ENCODE data around the gene KMT2C. TPM values are rescaled to one million over a fixed set of nuclear protein-coding genes. Genes with fewer than 3 reads are reported as not detected.
A peak's percentile ranks its signal among the peaks of the same experiment; 100 is the strongest.

Gene KMT2C
- total and polyA plus RNA-seq, 10 donors, result 5.3 to 147 (median 107) TPM

GRCh38 chr7:152148706-152149105, 287.1 kb downstream of the KMT2C start:
- intact Hi-C loops (cut with DNase I; ENCODE audit: low total_unique reads), result no loop called here
- TF ChIP-seq POLR2AphosphoS5 (IDR thresholded peaks at IDR 0.05) (no peak), CTCF (IDR thresholded peaks at IDR 0.05 in 8 of 11, conservative IDR thresholded peaks at IDR 0.05 in 3 of 11) (no peak), POLR2A (IDR thresholded peaks at IDR 0.05) (no peak)
- 90 to 95% (median 93%) methylated on average over 5 of the region's 5 CpGs for WGBS, 5 donors
- Histone ChIP-seq H3K27me3 (replicated peaks in 1 of 7) (no peaks in the 10 kb centered on the region), H3K36me3 (peaks cover 0 to 100% (median 96%) of the 10 kb centered on the region in 6 donors), H3K4me1 (peaks cover 0 to 24% (median 4%) of the 10 kb centered on the region in 6 donors), H3K9me3 (no peaks in the 10 kb centered on the region), H3K27ac (no peak overlapping the region), H3K4me3 (no peak overlapping the region)
- no peak for DNase-seq

GRCh38 chr7:152145853-152146466, 289.8 kb downstream of the KMT2C start:
- DNase-seq, result no peak
- intact Hi-C loops (cut with DNase I; ENCODE audit: low total_unique reads), result no loop called here
- Histone ChIP-seq H3K4me3 (no peak overlapping the region), H3K9me3 (no peaks in the 10 kb centered on the region), H3K36me3 (peaks cover 0 to 100% (median 92%) of the 10 kb centered on the region in 6 donors), H3K27ac (peak overlapping the region in 1 of 8 donors; percentile 10), H3K27me3 (replicated peaks in 1 of 7) (no peaks in the 10 kb centered on the region), H3K4me1 (peaks cover 0 to 29% (median 4%) of the 10 kb centered on the region in 6 donors)
- TF ChIP-seq POLR2AphosphoS5 (IDR thresholded peaks at IDR 0.05) (no peak), CTCF (IDR thresholded peaks at IDR 0.05 in 8 of 11, conservative IDR thresholded peaks at IDR 0.05 in 3 of 11) (peak in 9 of 11 experiments; percentile 11 to 58 (median 50)), POLR2A (IDR thresholded peaks at IDR 0.05) (no peak)
- 76 to 88% (median 80%) methylated on average over 4 of the region's 4 CpGs for WGBS, 5 donors

DNA sequence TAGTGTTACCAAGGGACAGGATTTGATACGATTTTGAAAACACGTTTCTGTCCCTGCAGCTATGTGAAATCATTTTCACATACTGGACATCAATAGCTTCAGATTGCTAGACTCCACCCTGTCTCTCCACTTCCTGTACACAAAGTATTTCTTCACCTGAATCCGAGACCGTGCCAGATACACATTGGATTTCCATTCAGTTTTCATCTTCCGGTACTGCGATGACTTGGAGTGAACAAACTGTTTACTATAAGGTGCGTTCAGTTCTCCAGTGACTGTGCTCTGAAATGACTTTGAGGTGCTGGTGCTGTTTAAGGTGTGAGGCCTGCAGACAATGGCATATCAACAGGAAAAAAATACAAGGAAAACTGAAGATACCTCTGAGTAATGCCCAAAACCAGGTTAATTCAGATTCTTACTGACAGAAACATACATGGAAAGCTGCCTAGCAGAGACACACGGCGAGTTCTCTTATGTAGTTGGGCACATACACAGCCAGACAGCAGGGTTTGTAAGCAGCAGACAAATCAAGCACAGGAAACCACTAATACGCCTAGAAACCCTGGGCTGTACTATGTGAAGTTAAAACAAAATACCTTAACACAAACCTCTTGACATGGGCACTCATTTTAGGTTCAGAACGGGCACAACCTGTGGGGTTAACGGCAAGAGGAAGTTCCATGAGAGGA, 291.1 kb downstream of the KMT2C start:
- 65 to 77% (median 71%) methylated on average over 12 of the region's 12 CpGs for WGBS, 5 donors
- Histone ChIP-seq H3K27me3 (replicated peaks in 1 of 7) (no peaks in the 10 kb centered on the region), H3K36me3 (peaks cover 0 to 100% (median 93%) of the 10 kb centered on the region in 6 donors), H3K4me3 (no peak overlapping the region), H3K27ac (peak overlapping the region in 5 of 8 donors; percentile 14 to 66 (median 32)), H3K9me3 (no peaks in the 10 kb centered on the region), H3K4me1 (peaks cover 0 to 29% (median 4%) of the 10 kb centered on the region in 6 donors)
- intact Hi-C loops (cut with DNase I; ENCODE audit: low total_unique reads), result no loop called here
- no peak for DNase-seq
- TF ChIP-seq POLR2AphosphoS5 (IDR thresholded peaks at IDR 0.05), result no peak

- Histone ChIP-seq H3K9me3 (no peaks in the 10 kb centered on the region), H3K27me3 (replicated peaks in 1 of 7) (no peaks in the 10 kb centered on the region), H3K36me3 (peaks cover 4 to 100% (median 94%) of the 10 kb centered on the region in 6 donors), H3K4me3 (no peak overlapping the region), H3K27ac (peak overlapping the region in 2 of 8 donors; percentile 24 to 66), H3K4me1 (peaks cover 0 to 29% (median 4%) of the 10 kb centered on the region in 6 donors)
- no peak for TF ChIP-seq POLR2A (IDR thresholded peaks at IDR 0.05)
- no peak for TF ChIP-seq CTCF (IDR thresholded peaks at IDR 0.05 in 8 of 11, conservative IDR thresholded peaks at IDR 0.05 in 3 of 11)
- TF ChIP-seq POLR2AphosphoS5 (IDR thresholded peaks at IDR 0.05), result no peak
- 61 to 70% (median 68%) methylated on average over 5 of the region's 5 CpGs for WGBS, 5 donors
- no peak for DNase-seq
- intact Hi-C loops (cut with DNase I; ENCODE audit: low total_unique reads), result no loop called here
Measured at GRCh38 chr7:152142976-152143595, 292.7 kb downstream of the KMT2C start.
